PC-9 (cell line): ENCODE data around the gene TMEM222. TPM values are rescaled to one million over a fixed set of nuclear protein-coding genes. Genes with fewer than 3 reads are reported as not detected.

Experiments used
- BruUV-seq: library from RNA; stranded (reverse); fragments of 400-500 nt; replicated peaks from 2 replicates; lab custom pipeline; 2021; lab: Mats Ljungman, UMichigan
- CTCF ChIA-PET: fragments of 300-600 bp; sonication (Branson Sonifier 250); formaldehyde crosslinking; loops from one replicate; lab custom pipeline; 2022; ENCODE audit warnings: antibody characterized with exemption; lab: Charles Lee
- POLR2A ChIA-PET: fragments of 300-600 bp; sonication (Branson Sonifier 250); formaldehyde crosslinking; loops from one replicate; lab custom pipeline; 2022; ENCODE audit warnings: antibody characterized with exemption; ENCODE audit not compliant: unreplicated experiment; lab: Charles Lee
- DNase-seq, 2 experiments: peaks; one replicate each; pipeline versions ENCODE4 v3.0.0 to v3.0.0-alpha.2; 2015 to 2022; ENCODE audit warnings: mixed read lengths in 1 of 2
- H2AFZ ChIP-seq: fragments of 200-600 bp; sonication (generic); 2 replicates; pipeline ENCODE4 v1.8.1; 2017; ENCODE audit warnings: antibody characterized with exemption
- H3F3A ChIP-seq: fragments of 200-600 bp; sonication (generic); 2 replicates; pipeline ENCODE4 v1.8.1; 2017; ENCODE audit warnings: antibody characterized with exemption, mild to moderate bottlenecking, low read depth; ENCODE audit not compliant: insufficient read depth
- H3K27ac ChIP-seq: fragments of 200-600 bp; sonication (generic); 2 replicates; pipeline ENCODE4 v1.6.1; 2016; ENCODE audit warnings: mixed run types
- H3K27me3 ChIP-seq: fragments of 200-600 bp; sonication (generic); 2 replicates; pipeline ENCODE4 v1.6.1; 2016; ENCODE audit warnings: low read depth, mixed run types; ENCODE audit not compliant: insufficient read depth
- H3K36me3 ChIP-seq: fragments of 200-600 bp; sonication (generic); 2 replicates; pipeline ENCODE4 v1.6.1; 2016; ENCODE audit warnings: low read depth, mixed run types
- H3K4me1 ChIP-seq: fragments of 200-600 bp; sonication (generic); replicated peaks from 2 replicates; pipeline ENCODE4 v1.6.1; 2016; ENCODE audit warnings: mixed run types; ENCODE audit not compliant: insufficient read depth
- H3K4me2 ChIP-seq: fragments of 200-600 bp; sonication (generic); 2 replicates; pipeline ENCODE4 v1.6.1; 2017; ENCODE audit warnings: mixed run types
- H3K4me3 ChIP-seq: fragments of 200-600 bp; sonication (generic); 2 replicates; pipeline ENCODE4 v1.6.1; 2016; ENCODE audit warnings: mixed run types
- H3K79me2 ChIP-seq: fragments of 200-600 bp; sonication (generic); 2 replicates; pipeline ENCODE4 v1.6.1; 2017; ENCODE audit warnings: low read depth, mixed run types
- H3K9me2 ChIP-seq: fragments of 200-600 bp; sonication (generic); 2 replicates; pipeline ENCODE4 v1.8.1; 2017; ENCODE audit warnings: mild to moderate bottlenecking; ENCODE audit not compliant: insufficient read depth
- H3K9me3 ChIP-seq: fragments of 200-600 bp; sonication (generic); 2 replicates; pipeline ENCODE4 v1.8.1; 2016; ENCODE audit warnings: low read depth; ENCODE audit not compliant: insufficient read depth
- H4K20me1 ChIP-seq: fragments of 200-600 bp; sonication (generic); 2 replicates; pipeline ENCODE4 v1.8.1; 2017; ENCODE audit not compliant: insufficient read depth
- CTCF ChIP-seq: fragments of 200-600 bp; sonication (generic); conservative IDR thresholded peaks from 2 replicates; pipeline ENCODE4 v1.6.1; 2017; ENCODE audit warnings: mixed run types, antibody characterized with exemption, mild to moderate bottlenecking, moderate library complexity
- EZH2 ChIP-seq: fragments of 200-600 bp; sonication (generic); IDR thresholded peaks from 2 replicates; pipeline ENCODE4 v1.8.0; 2017; ENCODE audit warnings: antibody characterized with exemption, low read depth
- intact Hi-C: fragments of 100-400 bp; cut with micrococcal nuclease; formaldehyde crosslinking; loops from one replicate; pipeline ENCODE4 v1.10.0; 2022; ENCODE audit not compliant: unreplicated experiment
- total RNA-seq: library from RNA; stranded (reverse); gene quantifications from 2 replicates; pipeline ENCODE4 v1.2.3, GENCODE V29; 2021

Gene TMEM222
- total RNA-seq, 1 experiment from 2014 or later: 32.8 TPM

GRCh38 chr1:27331426-27331825 lies 9.5 kb downstream of the TMEM222 start:
- Histone ChIP-seq H3K4me2 (no peak overlapping the region), H3K4me3 (no peak overlapping the region), H3K9me2 (no peaks in the 10 kb centered on the region), H3K4me1 (no peaks in the 10 kb centered on the region), H4K20me1 (no peaks in the 10 kb centered on the region), H3K36me3 (no peaks in the 10 kb centered on the region; the same call in 1 of the 2 replicates), H3K27me3 (no peaks in the 10 kb centered on the region), H3K27ac (no peak overlapping the region), H3K79me2 (peaks cover 4% of the 10 kb centered on the region), H3K9me3 (no peaks in the 10 kb centered on the region), H2AFZ (no peak overlapping the region), H3F3A (no peaks in the 10 kb centered on the region)
- BruUV-seq: no TSS peak
- CTCF ChIA-PET: no interaction called here
- intact Hi-C loops: no loop called here
- DNase-seq: no peak
- TF ChIP-seq EZH2: no peak
- TF ChIP-seq CTCF: no peak
- POLR2A ChIA-PET: interaction anchor here (0.7 kb wide), 1 partner anchor 328 kb away, joined by 3 read pairs; no protein-coding TSS in a partner anchor

- H3K27ac ChIP-seq: no peak overlapping the region
- H2AFZ ChIP-seq: no peak overlapping the region
- H3K79me2 ChIP-seq: peaks cover 2% of the 10 kb centered on the region; the same call in 1 of the 2 replicates
- no peak overlapping the region for H3K4me2 ChIP-seq
- H3K4me1 ChIP-seq: no peaks in the 10 kb centered on the region
- no peak for TF ChIP-seq EZH2
- no peak for TF ChIP-seq CTCF
- DNase-seq: no peak
- H3K27me3 ChIP-seq: no peaks in the 10 kb centered on the region
- no peaks in the 10 kb centered on the region for H3K9me3 ChIP-seq
- no peaks in the 10 kb centered on the region for H4K20me1 ChIP-seq
- CTCF ChIA-PET: no interaction called here
- POLR2A ChIA-PET: interaction anchor here (0.5 to 0.7 kb wide), 2 partner anchors 329 to 450 kb away, joined by 3 to 7 read pairs; no protein-coding TSS in a partner anchor
- H3K4me3 ChIP-seq: no peak overlapping the region
- intact Hi-C loops: no loop called here
- H3F3A ChIP-seq: no peaks in the 10 kb centered on the region
- no TSS peak for BruUV-seq
- H3K9me2 ChIP-seq: no peaks in the 10 kb centered on the region
- no peaks in the 10 kb centered on the region; the same call in 1 of the 2 replicates for H3K36me3 ChIP-seq
Measured at GRCh38 chr1:27331922-27332321, 10.0 kb downstream of the TMEM222 start.

GRCh38 chr1:27332536-27333281 lies 10.7 kb downstream of the TMEM222 start:
- Histone ChIP-seq H3K36me3 (no peaks in the 10 kb centered on the region; the same call in 1 of the 2 replicates), H2AFZ (no peak overlapping the region), H3K27ac (no peak overlapping the region), H3K9me3 (no peaks in the 10 kb centered on the region), H3K4me1 (no peaks in the 10 kb centered on the region), H3F3A (no peaks in the 10 kb centered on the region), H3K79me2 (no peaks in the 10 kb centered on the region), H3K27me3 (no peaks in the 10 kb centered on the region), H3K9me2 (no peaks in the 10 kb centered on the region), H3K4me2 (no peak overlapping the region), H3K4me3 (no peak overlapping the region), H4K20me1 (no peaks in the 10 kb centered on the region)
- ChIA-PET CTCF (interaction anchor here (0.5 to 0.7 kb wide), 4 partner anchors 20 to 435 kb away, joined by 3 to 4 read pairs (median 3); no protein-coding TSS in a partner anchor), POLR2A (interaction anchor here (0.5 kb wide), 1 partner anchor 449 kb away, joined by 7 read pairs; no protein-coding TSS in a partner anchor)
- TF ChIP-seq CTCF (peak; percentile 77), EZH2 (no peak)
- peak in 1 of 2 experiments; percentile 41 for DNase-seq
- intact Hi-C loops: no loop called here
- BruUV-seq: no TSS peak
